HG03139 (cell line): ENCODE results near the gene DMBX1.

Experiments used
- ATAC-seq: cut with Tn5 transposase; IDR thresholded peaks from one replicate; pipeline ENCODE4 v1.9.1; 2021; ENCODE audit not compliant: unreplicated experiment

The DMBX1 gene

DNA sequence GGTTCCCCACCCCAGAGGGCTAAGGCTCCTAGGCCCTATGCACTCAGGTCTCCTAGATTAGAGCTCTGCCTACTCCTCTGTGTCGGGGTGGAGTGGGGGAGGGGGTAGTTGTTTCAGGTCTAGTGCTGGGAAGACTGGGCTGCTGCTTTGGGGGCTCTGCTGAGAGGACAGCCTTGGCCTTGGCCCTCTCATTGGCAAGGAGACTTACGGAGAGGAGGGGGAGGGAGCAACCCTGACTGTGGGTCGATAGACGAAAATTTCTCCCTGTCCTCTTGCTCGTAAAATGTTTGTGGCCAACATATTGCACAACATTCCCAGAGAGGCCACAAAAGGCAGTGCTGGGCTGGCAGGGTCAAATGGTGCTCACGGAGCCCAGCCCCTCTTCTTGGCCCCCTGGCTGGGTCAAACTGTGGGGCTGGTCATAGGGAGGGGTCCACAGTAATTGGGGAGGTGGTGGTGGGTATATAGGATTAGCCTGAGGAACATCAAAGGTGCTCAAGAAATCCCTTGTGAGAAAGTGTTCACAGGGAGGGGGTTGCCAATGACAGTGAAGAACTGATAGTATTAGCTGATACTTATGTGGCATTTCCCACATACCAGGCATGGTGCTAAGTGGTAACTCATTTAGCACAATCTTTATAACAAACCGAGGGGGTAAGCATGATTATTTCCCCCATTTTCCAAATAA lies 8.5 kb upstream of the DMBX1 start:
- no peak for ATAC-seq

DNA sequence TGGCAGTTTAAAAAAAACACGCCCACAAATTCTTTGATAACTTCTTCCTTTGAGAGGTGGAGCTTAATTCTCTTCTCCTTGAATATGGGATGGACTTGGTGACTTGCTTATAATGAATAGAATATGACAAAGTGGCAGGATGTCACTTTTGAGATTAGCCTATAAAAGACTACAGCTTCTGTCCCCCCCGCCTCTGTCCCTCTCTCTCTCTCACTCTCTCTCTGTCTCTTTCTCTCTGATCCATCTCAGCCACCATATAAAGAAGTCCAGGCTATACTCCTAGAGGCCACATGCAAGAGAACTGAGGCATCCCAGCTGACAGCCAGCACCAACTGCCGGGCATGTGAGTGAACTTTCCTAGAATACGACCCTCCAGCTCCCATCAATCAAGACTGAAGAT lies 7.7 kb upstream of the DMBX1 start:
- no peak for ATAC-seq

DNA sequence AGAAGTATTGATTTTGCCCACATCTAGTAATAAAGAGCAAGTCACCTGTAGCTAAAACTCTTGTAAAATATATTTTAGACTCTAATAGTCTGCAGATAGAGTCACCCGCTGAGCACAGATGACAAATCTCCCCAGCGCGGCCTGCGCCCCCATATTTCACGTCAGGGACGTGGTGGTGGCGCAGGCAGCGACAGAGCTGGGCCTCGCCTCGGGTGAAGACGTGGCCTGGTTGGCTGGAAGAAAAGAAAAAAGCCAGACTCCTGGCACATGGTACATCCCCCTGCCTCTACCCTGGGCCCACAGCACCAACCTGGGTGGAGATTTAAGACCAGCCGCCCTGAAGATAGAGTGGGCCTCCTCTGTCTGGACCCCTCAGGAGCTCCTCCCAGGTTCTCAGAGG lies 6.0 kb upstream of the DMBX1 start:
- ATAC-seq, result no peak

DNA sequence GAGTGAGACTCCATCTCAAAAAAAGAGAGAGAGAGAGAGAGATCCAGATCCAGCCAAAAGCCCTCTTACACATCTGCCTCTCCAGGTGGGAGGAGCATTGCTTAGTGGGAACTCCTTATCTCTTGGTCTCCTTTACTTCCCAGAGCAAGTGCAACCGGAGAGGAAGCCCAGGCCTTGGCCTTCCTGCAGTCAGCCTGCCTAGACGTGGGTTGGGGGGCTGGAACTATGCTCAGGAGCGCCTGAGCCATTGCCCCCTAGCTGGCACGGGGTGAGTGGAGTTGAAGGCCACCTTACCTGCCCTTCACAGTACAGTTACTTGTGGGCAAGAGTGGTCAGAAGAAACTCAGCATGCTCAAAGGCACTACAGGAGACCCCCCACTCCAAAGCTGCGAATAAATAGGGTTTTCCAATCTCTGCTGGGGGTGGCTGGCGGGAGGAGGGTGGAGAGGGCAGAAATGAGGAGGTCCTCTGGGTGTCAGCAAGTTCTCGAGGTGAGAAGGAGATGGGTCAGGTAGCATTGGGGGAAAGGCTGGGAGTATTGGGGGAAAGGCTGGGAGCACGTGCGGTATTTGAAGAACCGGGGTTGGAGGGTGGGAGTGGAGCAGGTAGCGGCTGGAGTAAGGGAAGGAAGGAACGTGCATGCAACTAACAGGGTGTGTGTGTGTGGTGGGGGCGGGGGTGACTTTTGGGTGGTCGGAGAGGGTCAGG lies 4.7 kb upstream of the DMBX1 start:
- ATAC-seq, result no peak

- no peak for ATAC-seq
Measured at GRCh38 chr1:46485564-46486431, 3.8 kb upstream of the DMBX1 start.

DNA sequence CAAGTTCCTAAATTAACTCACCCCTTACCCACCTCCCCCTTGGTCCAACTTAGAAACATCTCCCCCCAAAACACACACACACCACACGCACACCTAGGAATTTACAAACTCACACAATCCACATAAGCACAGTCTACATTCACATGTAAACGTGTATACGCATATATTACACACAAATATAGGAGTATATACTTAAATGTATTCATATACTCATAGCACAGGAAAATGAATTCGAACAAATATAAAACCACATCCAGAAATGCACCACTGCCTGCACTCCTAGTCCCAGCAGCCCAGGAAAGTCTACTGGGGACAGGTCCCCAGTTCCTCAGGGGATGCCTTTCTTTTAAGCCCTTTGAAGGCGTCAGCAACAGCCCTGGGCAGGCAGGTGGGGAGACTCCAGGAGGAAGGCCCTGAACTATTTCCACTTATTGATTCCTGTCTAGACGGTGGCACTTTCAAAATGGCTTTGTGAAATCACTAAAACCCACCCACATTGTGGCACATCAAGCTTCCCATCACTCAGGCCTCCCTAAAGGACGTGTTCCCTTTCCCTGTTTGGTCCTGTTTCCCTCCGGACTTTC lies 3.1 kb upstream of the DMBX1 start:
- ATAC-seq, result no peak

DNA sequence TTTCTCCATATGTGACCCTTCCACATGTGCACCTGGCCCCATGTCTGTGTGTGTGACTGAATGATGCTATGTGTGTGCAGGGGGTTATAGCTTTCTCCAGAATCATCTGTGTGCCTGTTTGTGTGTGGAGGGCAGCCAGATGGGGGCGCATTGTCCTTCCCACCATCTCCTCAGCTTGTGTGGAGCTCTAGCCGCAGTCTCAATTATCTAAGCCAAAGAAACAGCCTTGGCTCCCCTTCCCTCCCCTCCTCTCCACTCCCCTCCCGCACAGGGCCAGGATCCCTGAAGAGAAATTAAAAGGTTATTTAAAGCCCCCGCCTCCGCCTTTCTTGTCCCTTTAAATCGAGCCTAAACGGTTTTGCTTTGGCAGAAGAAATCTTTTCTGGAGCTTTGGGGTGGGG lies 1.8 kb upstream of the DMBX1 start:
- no peak for ATAC-seq

DNA sequence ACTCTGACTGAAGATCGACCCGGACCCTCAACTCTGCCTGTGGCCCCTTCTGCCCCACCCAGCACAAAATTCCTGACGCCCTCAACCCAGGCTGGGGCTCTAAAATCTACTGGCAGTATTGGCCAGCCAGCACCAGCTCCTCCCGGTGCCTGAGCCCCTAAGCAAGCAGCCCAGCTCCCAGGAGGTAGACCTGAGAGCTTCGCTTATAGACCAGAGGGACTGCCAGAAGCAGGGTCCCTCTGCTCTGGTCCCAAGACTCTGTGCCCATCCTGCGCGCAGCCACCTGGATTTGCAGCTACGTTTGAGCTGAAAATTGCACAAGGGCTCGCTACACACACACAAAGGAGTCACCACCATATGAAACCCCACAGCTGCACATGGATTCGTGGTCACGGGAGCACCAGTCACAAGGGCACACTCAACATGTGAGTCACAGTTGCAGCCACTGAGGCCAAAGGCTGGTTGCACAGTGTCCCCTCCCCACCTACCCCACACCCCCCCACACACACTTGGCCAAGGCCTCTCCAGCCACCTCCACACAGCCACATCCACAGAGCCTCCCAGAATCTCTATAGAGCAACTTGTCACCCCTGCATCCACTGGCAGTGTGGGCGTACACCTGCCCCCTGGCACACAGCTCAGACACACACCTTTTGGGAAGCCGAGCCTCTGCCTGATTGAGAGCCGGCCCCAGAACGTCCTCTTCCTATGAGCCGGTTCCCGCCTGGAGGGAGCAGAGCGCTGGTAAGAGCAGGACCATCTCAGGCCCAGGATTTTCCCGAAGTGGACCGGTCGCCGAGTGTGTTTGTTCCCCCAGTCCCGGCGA lies 1.1 kb upstream of the DMBX1 start:
- ATAC-seq, result no peak

GRCh38 chr1:46489169-46489637 lies 433 bp upstream of the DMBX1 start:
- no peak for ATAC-seq

DNA sequence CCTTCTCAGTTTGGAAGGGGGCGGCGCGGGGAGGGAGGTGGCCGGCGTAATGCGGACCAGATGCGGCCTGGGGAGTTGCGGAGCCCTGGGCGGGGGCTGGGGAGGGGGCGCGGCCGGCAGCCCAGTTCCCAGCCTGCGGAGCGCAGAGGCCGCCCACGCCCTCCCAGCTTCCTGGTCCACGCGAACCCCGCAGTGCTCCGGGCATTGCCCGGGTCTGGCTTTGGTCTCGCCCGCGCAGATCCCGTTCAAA lies 695 bp downstream of the DMBX1 start:
- ATAC-seq, result no peak

DNA sequence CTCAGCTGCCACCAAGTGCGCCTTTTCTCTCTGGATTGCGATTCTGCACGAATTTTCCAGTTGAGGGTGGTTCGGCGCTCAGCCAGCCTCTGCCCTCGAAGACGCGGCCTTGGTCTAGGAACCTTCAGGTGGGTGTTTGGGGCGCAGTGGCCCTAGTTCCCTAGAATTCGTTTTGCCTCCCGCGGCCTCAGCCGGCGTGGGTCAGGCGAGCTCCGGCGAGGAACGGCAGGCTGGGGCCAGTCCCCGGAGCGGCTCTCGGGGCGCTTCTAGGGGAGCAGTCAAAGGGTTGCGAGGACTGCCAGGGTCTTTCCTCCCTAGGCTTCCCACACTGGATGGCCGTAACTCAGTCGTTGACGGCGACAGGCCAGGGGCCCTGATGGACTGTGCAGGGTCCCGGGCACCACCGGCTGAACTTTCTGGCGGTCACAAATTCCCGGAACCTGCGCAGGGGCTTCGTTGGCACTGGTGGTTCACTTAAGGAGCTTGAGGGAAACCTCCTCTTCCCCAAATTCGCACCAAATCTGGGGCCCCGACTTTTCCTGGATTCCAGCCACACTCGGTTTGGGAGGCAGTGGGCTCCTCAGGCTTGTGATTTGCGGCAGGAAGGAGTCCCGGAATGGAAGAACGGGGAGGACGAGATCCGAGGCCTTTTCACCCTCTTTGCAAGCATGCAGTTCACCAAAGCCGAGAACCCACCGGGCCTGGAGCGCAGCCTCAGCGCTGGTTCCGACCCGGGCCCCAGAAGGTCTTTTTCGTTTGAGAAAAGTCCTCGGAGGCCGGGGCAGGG lies 1.2 kb downstream of the DMBX1 start:
- ATAC-seq, result no peak

DNA sequence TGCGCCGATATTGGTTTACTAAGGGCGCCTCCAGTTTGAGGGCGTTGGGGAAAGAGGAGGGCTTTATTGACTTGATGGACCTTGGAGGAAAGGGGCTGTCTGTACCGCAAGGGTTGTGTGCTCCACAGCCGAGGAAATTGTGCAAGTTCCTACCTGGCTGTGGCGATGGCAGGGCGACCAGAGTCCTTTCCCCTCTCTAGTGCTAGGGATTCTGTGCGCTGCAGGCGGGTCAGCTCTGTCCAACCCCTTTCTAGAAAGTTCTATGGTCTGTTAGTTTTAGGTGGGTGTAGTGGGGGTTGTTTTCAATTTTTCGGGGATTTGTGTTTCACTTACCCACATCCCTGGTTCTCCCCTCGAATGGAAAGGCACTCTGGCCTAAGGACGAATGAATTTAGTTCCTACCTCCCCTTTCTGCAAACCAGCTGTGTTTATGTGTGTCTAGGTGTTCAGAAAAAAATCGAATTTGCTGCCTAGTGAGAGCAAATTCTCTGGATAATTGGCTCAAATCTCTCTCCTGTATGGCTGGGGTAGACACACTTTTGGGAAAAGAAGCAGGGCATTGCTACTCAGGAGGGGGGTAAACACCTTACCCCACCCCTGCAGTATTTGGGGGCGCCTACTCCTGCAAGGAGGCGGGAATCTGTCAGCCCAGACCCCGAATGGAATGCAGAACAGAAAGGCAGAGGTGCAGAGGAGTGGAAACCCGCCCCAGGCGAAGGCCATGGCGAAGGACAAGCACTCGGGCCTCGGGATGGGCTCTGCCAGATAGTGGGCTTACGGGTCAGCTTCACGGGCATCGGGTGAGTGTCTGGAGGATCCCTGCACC lies 2.0 kb downstream of the DMBX1 start:
- ATAC-seq, result no peak

- ATAC-seq, result no peak
Measured at GRCh38 chr1:46492269-46492853, 2.7 kb downstream of the DMBX1 start.

GRCh38 chr1:46492871-46493270 lies 3.2 kb downstream of the DMBX1 start:
- ATAC-seq, result no peak

- no peak for ATAC-seq
Measured at GRCh38 chr1:46493316-46494032, 3.8 kb downstream of the DMBX1 start.

DNA sequence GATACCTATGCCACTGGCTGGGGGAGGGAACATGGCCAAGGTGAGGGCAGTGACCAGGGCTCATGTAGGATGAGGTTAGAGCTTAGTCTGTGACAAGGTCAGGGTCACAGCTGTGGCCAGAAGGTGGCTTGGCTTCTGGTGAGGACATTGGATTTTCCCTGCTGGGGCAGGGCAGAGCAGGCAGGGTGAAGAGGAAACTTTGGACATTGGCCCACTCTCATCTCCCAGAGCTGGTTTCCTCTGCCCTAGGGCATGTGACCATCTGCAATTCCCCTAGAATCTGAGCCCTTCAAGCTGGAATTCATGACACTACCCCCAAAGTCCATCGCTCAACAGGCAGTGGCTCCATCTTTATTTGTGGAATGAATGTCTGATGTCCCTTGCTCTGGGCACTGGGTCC lies 5.3 kb downstream of the DMBX1 start:
- ATAC-seq, result no peak

DNA sequence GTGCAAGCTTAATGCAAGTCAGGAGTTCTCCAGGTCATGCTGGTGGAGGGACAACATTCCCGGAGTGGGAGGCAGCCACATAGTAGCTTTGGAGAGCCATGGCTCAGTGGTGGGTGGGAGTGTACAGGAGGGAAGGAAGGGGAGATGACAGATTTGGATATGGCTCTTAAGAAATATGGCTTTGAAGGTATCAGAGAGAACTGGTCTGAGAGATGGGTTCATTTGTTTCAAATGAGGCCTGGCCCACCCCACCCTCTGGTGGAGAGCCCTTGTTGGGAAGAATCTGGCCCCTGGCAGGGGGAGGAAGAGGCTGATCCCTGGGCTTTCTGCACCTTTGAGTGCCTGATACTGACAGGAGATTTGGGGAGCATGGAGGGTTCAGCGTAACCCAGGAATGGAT lies 6.1 kb downstream of the DMBX1 start:
- ATAC-seq, result no peak

- ATAC-seq, result no peak
Measured at GRCh38 chr1:46496505-46496904, 6.9 kb downstream of the DMBX1 start.
